Spleen (tissue), 11 donors: ENCODE data around the gene LMOD3. TPM values are rescaled to one million over a fixed set of nuclear protein-coding genes. Genes with fewer than 3 reads are reported as not detected.

Experiments used
- DNase-seq: peaks from one replicate; pipeline ENCODE4 v3.0.0-alpha.2; 2020
- H3K27ac ChIP-seq, 8 donors: fragments of 200-600 bp; sonication (generic) in 7 of 8; 1 replicate in 4 of 8; 2 replicates in 4 of 8; pipeline versions ENCODE4 v1.5.0 to v1.8.0; 2016 to 2021; ENCODE audit warnings: inconsistent platforms in 4 of 8, mild to moderate bottlenecking in 4 of 8, moderate library complexity in 1 of 8
- H3K27me3 ChIP-seq, 7 donors: fragments of 200-600 bp; sonication (generic) in 6 of 7; replicated peaks in 1 of 7; 1 replicate in 4 of 7; 2 replicates in 3 of 7; pipeline versions ENCODE4 v1.5.0 to v1.8.0; 2016 to 2021; ENCODE audit warnings: inconsistent platforms in 3 of 7, mild to moderate bottlenecking in 1 of 7
- H3K36me3 ChIP-seq, 6 donors: fragments of 200-600 bp; sonication (generic) in 5 of 6; 1 replicate in 4 of 6; 2 replicates in 2 of 6; pipeline versions ENCODE4 v1.5.0 to v1.8.0; 2016 to 2021; ENCODE audit warnings: inconsistent platforms in 2 of 6
- H3K4me1 ChIP-seq, 6 donors: fragments of 200-600 bp; sonication (generic) in 5 of 6; 1 replicate in 3 of 6; 2 replicates in 3 of 6; pipeline versions ENCODE4 v1.5.0 to v1.8.0; 2016 to 2021; ENCODE audit warnings: inconsistent platforms in 3 of 6
- H3K4me3 ChIP-seq, 8 donors: fragments of 200-600 bp; sonication (generic) in 7 of 8; 1 replicate in 4 of 8; 2 replicates in 4 of 8; pipeline versions ENCODE4 v1.5.0 to v1.8.0; 2016 to 2021; ENCODE audit warnings: inconsistent platforms in 4 of 8, mild to moderate bottlenecking in 4 of 8, moderate library complexity in 2 of 8
- H3K9me3 ChIP-seq, 8 donors: fragments of 200-600 bp; sonication (generic) in 7 of 8; 1 replicate in 4 of 8; 2 replicates in 4 of 8; pipeline versions ENCODE4 v1.5.0 to v1.8.0; 2016 to 2021; ENCODE audit warnings: inconsistent platforms in 4 of 8
- POLR2A ChIP-seq, 3 donors: fragments of 450-650 bp; IDR thresholded peaks; one replicate each; pipeline ENCODE4 v1.5.1; 2017; ENCODE audit warnings: antibody characterized with exemption in 3 of 3, mild to moderate bottlenecking in 1 of 3
- POLR2AphosphoS5 ChIP-seq, 3 donors: sonication (generic); formaldehyde crosslinking; IDR thresholded peaks; one replicate each; pipeline ENCODE4 v1.5.1; 2017; ENCODE audit warnings: antibody characterized with exemption in 3 of 3
- WGBS, 5 donors: extraction: QIAGEN DNeasy Blood & Tissue Kit in 3 of 5; methylation state at CpG; one replicate each; pipeline versions ENCODE4 v1.1.5 to v1.1.7; 2013 to 2018; 5-methylcytosine and 5-hydroxymethylcytosine counted together
- intact Hi-C: fragments of 100-400 bp; cut with DNase I; formaldehyde crosslinking; loops from one replicate; pipeline ENCODE4 v1.15.0; 2023; ENCODE audit warnings: low total_unique reads
- polyA plus RNA-seq, 3 donors: library from polyadenylated mRNA; stranded (reverse); fragments of 200-250 nt; gene quantifications; one replicate each; pipeline ENCODE4 v1.2.1, GENCODE V29; 2013
- total RNA-seq, 7 donors: library from RNA; depleted of rRNA in 3 of 7; stranded (reverse); fragments of >200 nt in 3 of 7; fragmentation: NEBNext Ultra II Directional in 4 of 7; extraction: Animal tissue kit (Norgen Biotek cat#: 25700) in 4 of 7; gene quantifications; one replicate each; pipeline versions ENCODE4 v1.1.0 to v1.2.1, GENCODE V29; 2016 to 2021
- TF ChIP-seq, protein P1 (sequence below), 11 experiments: fragments of 200-600 bp in 7 of 11; fragments of 450-650 bp in 4 of 11; sonication (generic) in 4 of 11; IDR thresholded peaks in 8 of 11; conservative IDR thresholded peaks in 3 of 11; 1 replicate in 7 of 11; 2 replicates in 4 of 11; pipeline versions ENCODE4 v1.4.0 to v1.8.0; 2016 to 2021; ENCODE audit warnings: antibody characterized with exemption in 11 of 11, inconsistent platforms in 4 of 11, mild to moderate bottlenecking in 1 of 11
- donor health status: healthy with polysubstance abuse.
- donor health status: DM: no; HTN: no; CAD: no; lungs with moderate emphysema.
- donor health status: DM: no; HTN: no; CAD: no.
- donor health status: Bipolar disorder and iron deficiency.
- donor health status: healthy.
- donor health status: DM: no; HTN: no; CAD: no.
- donor health status: DM: yes; HTN: yes; CAD: no.

Gene LMOD3
- total and polyA plus RNA-seq, 10 donors: 0.10 to 1.2 (median 0.22) TPM; not detected in 1

DNA sequence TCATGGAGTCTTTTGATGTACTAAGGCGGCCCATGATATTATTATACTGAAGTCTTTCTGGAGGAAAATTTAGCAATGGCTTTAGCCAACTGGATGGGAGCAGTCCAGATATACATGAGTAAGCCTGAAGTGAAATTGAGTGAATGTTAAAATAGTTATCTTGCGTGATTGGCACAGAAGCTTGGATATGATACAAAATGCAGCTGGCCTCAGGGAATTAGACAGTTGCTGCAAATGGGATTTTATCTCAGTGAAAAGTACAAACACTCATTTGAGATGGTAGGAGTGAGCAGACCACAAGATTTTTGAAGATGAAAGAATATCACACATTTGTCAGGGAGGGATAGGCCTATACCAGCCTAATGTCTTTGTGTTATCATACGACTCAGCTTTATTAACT is 8.9 kb downstream of the LMOD3 start:
- Histone ChIP-seq H3K4me3 (no peak overlapping the region), H3K9me3 (no peaks in the 10 kb centered on the region), H3K27me3 (no peaks in the 10 kb centered on the region), H3K27ac (no peak overlapping the region), H3K36me3 (no peaks in the 10 kb centered on the region), H3K4me1 (no peaks in the 10 kb centered on the region)
- TF ChIP-seq POLR2AphosphoS5 (IDR thresholded peaks at IDR 0.05) (no peak), POLR2A (IDR thresholded peaks at IDR 0.05) (no peak)
- TF ChIP-seq, protein P1, sequence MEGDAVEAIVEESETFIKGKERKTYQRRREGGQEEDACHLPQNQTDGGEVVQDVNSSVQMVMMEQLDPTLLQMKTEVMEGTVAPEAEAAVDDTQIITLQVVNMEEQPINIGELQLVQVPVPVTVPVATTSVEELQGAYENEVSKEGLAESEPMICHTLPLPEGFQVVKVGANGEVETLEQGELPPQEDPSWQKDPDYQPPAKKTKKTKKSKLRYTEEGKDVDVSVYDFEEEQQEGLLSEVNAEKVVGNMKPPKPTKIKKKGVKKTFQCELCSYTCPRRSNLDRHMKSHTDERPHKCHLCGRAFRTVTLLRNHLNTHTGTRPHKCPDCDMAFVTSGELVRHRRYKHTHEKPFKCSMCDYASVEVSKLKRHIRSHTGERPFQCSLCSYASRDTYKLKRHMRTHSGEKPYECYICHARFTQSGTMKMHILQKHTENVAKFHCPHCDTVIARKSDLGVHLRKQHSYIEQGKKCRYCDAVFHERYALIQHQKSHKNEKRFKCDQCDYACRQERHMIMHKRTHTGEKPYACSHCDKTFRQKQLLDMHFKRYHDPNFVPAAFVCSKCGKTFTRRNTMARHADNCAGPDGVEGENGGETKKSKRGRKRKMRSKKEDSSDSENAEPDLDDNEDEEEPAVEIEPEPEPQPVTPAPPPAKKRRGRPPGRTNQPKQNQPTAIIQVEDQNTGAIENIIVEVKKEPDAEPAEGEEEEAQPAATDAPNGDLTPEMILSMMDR (IDR thresholded peaks at IDR 0.05 in 8 of 11, conservative IDR thresholded peaks at IDR 0.05 in 3 of 11): no peak
- WGBS, 5 donors: 85 to 94% (median 92%) methylated on average over 3 of the region's 3 CpGs
- intact Hi-C loops: no loop called here
- DNase-seq: no peak

DNA sequence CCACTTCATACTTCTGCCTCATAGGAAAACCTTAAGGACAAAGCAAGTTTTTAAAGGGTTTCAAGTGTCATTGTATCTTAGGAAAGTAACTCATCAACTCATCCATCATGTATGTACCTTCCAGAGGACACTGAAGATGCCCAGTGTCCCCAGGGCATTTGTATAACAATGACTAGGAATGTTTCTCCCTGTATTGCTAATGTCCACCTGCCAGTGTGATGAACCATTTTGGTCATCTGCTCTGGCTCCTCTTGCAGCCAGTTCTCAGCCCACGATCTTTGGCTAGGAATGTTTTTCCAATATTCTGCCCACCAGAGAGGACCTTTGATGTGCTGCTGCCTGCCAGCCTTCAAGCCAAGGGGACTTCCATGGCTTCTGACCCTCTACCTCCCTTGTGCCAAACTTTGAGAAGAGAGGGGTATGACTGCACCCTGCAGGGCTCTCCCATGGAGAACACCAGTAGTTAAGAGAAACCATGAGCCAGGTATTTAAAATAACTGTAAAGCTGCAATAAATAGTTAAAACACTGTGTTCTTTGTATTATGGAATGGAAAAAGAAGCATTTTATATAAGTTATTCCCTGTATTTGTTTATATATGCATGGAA is 11.4 kb downstream of the LMOD3 start:
- Histone ChIP-seq H3K36me3 (peaks cover 0 to 6% (median 3%) of the 10 kb centered on the region in 6 donors), H3K9me3 (no peaks in the 10 kb centered on the region), H3K27ac (no peak overlapping the region), H3K4me3 (no peak overlapping the region), H3K4me1 (peaks cover 0 to 10% (median under 1%) of the 10 kb centered on the region in 6 donors), H3K27me3 (no peaks in the 10 kb centered on the region)
- no peak for DNase-seq
- intact Hi-C loops: no loop called here
- TF ChIP-seq, protein P1 (IDR thresholded peaks at IDR 0.05 in 8 of 11, conservative IDR thresholded peaks at IDR 0.05 in 3 of 11): no peak
- TF ChIP-seq POLR2A (IDR thresholded peaks at IDR 0.05): no peak
- TF ChIP-seq POLR2AphosphoS5 (IDR thresholded peaks at IDR 0.05): no peak
- 75 to 91% (median 84%) methylated on average over 1 of the region's 1 CpG for WGBS, 5 donors

DNA sequence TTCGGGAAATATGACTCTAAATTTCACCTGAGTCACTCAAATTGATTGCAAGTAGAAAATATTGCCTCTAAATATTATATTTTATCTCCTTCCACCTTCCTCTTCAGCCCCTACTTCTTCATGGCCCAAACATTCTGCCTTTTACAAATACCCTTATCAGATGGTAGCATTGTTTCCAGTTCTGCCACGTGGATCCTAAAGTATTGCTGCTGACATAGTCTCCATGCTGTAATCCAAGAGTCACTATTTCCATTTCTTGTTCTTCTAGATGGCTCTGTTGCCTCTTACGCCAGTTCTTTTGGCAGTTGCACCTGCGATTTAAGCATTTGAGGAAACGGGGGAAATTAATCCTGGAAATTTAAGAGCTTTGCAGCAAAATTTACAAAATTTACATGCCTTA is 13.6 kb downstream of the LMOD3 start:
- intact Hi-C loops: no loop called here
- Histone ChIP-seq H3K27ac (no peak overlapping the region), H3K27me3 (no peaks in the 10 kb centered on the region), H3K9me3 (no peaks in the 10 kb centered on the region), H3K36me3 (peaks cover 0 to 28% (median 24%) of the 10 kb centered on the region in 6 donors), H3K4me1 (peaks cover 0 to 31% (median 14%) of the 10 kb centered on the region in 6 donors), H3K4me3 (no peak overlapping the region)
- TF ChIP-seq, protein P1 (IDR thresholded peaks at IDR 0.05 in 8 of 11, conservative IDR thresholded peaks at IDR 0.05 in 3 of 11): no peak
- no peak for TF ChIP-seq POLR2AphosphoS5 (IDR thresholded peaks at IDR 0.05)
- TF ChIP-seq POLR2A (IDR thresholded peaks at IDR 0.05): no peak
- DNase-seq: no peak
- WGBS, 5 donors: 60 to 85% (median 69%) methylated on average over 5 of the region's 5 CpGs

DNA sequence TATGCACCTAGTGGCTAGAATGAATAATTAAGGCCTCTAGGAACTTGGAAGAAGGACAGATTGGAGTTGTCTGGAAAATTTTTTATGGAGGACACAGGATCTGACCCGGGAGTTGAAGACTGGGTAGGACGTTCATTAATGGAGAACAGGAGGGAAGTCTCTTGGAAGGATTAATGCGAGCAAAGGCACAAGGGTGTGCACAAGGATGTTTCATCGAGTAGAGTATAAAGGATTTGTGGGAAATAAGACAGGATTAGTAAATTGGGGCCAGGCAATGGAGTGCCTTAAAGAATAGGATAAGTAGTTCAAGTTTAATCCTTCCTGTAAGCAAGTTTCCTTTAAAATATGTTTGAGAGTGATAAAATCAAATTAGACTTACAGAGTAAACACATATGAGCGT is 14.6 kb downstream of the LMOD3 start:
- no peak overlapping the region for H3K4me3 ChIP-seq
- TF ChIP-seq, protein P1 (IDR thresholded peaks at IDR 0.05 in 8 of 11, conservative IDR thresholded peaks at IDR 0.05 in 3 of 11): no peak
- no peak for TF ChIP-seq POLR2AphosphoS5 (IDR thresholded peaks at IDR 0.05)
- TF ChIP-seq POLR2A (IDR thresholded peaks at IDR 0.05): no peak
- no peak for DNase-seq
- no peak overlapping the region for H3K27ac ChIP-seq
- H3K36me3 ChIP-seq: peaks cover 0 to 38% (median 32%) of the 10 kb centered on the region in 6 donors
- no peaks in the 10 kb centered on the region for H3K27me3 ChIP-seq
- peaks cover 0 to 36% (median 17%) of the 10 kb centered on the region in 6 donors for H3K4me1 ChIP-seq
- H3K9me3 ChIP-seq: no peaks in the 10 kb centered on the region
- intact Hi-C loops: no loop called here
- 68 to 84% (median 83%) methylated on average over 5 of the region's 5 CpGs for WGBS, 5 donors
